Keratinocyte (primary cell): ENCODE measurements around the gene GAPVD1. TPM values are rescaled to one million over a fixed set of nuclear protein-coding genes. Genes with fewer than 3 reads are reported as not detected.

Source experiments
- DNase-seq: peaks from one replicate; pipeline ENCODE4 v3.0.0-alpha.2; 2011; ENCODE audit warnings: low read depth, missing footprints, low spot score
- FAIRE-seq: peaks from 2 replicates; lab custom pipeline; 2011; peaks lifted over from hg19 to GRCh38; lab: Jason Lieb, UNC
- H2AFZ ChIP-seq: 2 replicates; pipeline ENCODE4 v1.6.0; 2012; ENCODE audit warnings: low read length, control low read depth, inconsistent platforms; ENCODE audit not compliant: control insufficient read depth
- H3K27ac ChIP-seq: 2 replicates; pipeline ENCODE4 v1.5.1; 2011; ENCODE audit warnings: low read length; ENCODE audit not compliant: control insufficient read depth, insufficient read depth
- H3K27me3 ChIP-seq: 3 replicates; pipeline ENCODE4 v1.6.0; 2011; ENCODE audit warnings: low read length; ENCODE audit not compliant: control insufficient read depth, insufficient read depth; ENCODE audit errors: extremely low read depth
- H3K36me3 ChIP-seq, 2 experiments: 2 replicates in 1 of 2; 3 replicates in 1 of 2; pipeline ENCODE4 v1.5.1; 2011; ENCODE audit warnings: low read length in 2 of 2, mild to moderate bottlenecking in 1 of 2; ENCODE audit not compliant: control insufficient read depth in 2 of 2, insufficient read depth in 2 of 2; ENCODE audit errors: extremely low read depth in 1 of 2
- H3K4me1 ChIP-seq: 3 replicates; pipeline ENCODE4 v1.5.1; 2011; ENCODE audit warnings: low read length; ENCODE audit not compliant: control insufficient read depth, insufficient read depth; ENCODE audit errors: extremely low read depth
- H3K4me2 ChIP-seq: 3 replicates; pipeline ENCODE4 v1.6.0; 2011; ENCODE audit warnings: low read depth, low read length; ENCODE audit not compliant: control insufficient read depth, insufficient read depth; ENCODE audit errors: extremely low read depth
- H3K4me3 ChIP-seq, 3 experiments: fragments of 200-600 bp in 1 of 3; sonication (generic) in 1 of 3; 2 replicates in 2 of 3; 3 replicates in 1 of 3; pipeline ENCODE4 v1.5.1; 2011 to 2016; ENCODE audit warnings: low read length in 3 of 3, mild to moderate bottlenecking in 3 of 3, control low read depth in 2 of 3, inconsistent platforms in 1 of 3, low read depth in 1 of 3, mixed read lengths in 1 of 3, mixed run types in 1 of 3, moderate library complexity in 1 of 3; ENCODE audit not compliant: control insufficient read depth in 2 of 3, insufficient read depth in 2 of 3; ENCODE audit errors: extremely low read depth in 1 of 3
- H3K79me2 ChIP-seq: 2 replicates; pipeline ENCODE4 v1.6.0; 2012; ENCODE audit warnings: low read length; ENCODE audit not compliant: control insufficient read depth, insufficient read depth
- H3K9ac ChIP-seq: 3 replicates; pipeline ENCODE4 v1.6.0; 2011; ENCODE audit warnings: low read length; ENCODE audit not compliant: control insufficient read depth, insufficient read depth; ENCODE audit errors: extremely low read depth
- H3K9me1 ChIP-seq: 3 replicates; pipeline ENCODE4 v1.6.0; 2011; ENCODE audit warnings: low read length; ENCODE audit not compliant: control insufficient read depth, insufficient read depth; ENCODE audit errors: extremely low read depth
- H3K9me3 ChIP-seq: 2 replicates; pipeline ENCODE4 v1.5.1; 2012; ENCODE audit warnings: low read depth, low read length; ENCODE audit not compliant: control insufficient read depth
- H4K20me1 ChIP-seq: 3 replicates; pipeline ENCODE4 v1.6.0; 2011; ENCODE audit warnings: low read length; ENCODE audit not compliant: control insufficient read depth, insufficient read depth; ENCODE audit errors: extremely low read depth
- EZH2 ChIP-seq: IDR thresholded peaks from one replicate; pipeline ENCODE4 v1.6.1; 2012; ENCODE audit warnings: inconsistent platforms, mild to moderate bottlenecking, low read length, moderate library complexity
- dilution Hi-C: fragments of 300-500 bp; cut with MboI; formaldehyde crosslinking; loops from one replicate; pipeline ENCODE4 v1.7.0; 2020; ENCODE audit warnings: low sequenced_read_pairs; ENCODE audit not compliant: extremely low pct_ligation_motif_present
- polyA plus RNA-seq, 5 experiments: library from polyadenylated mRNA; depleted of rRNA in 3 of 5; stranded (reverse) in 3 of 5; stranded (forward) in 1 of 5; unstranded in 1 of 5; fragments of >200 nt; gene quantifications; 1 replicate in 1 of 5; 2 replicates in 3 of 5; 3 replicates in 1 of 5; pipeline versions ENCODE4 v1.2.1 to v1.2.3, GENCODE V29; 2011 to 2012; ENCODE audit warnings: missing spikeins in 2 of 5, low read depth in 1 of 5, low replicate concordance in 1 of 5
- TF ChIP-seq, protein P1 (sequence below), 3 experiments: IDR thresholded peaks in 1 of 3; conservative IDR thresholded peaks in 1 of 3; optimal IDR thresholded peaks in 1 of 3; 2 replicates in 2 of 3; 3 replicates in 1 of 3; pipeline versions ENCODE3 to v1.5.1; 2011; ENCODE audit warnings: low read length in 3 of 3, mild to moderate bottlenecking in 3 of 3, moderate library complexity in 2 of 3, control low read depth in 1 of 3, inconsistent platforms in 1 of 3; ENCODE audit not compliant: insufficient read depth in 2 of 3; ENCODE audit errors: extremely low read depth in 1 of 3

GAPVD1 gene
- polyA plus RNA-seq, 1 donor (not counting 4 experiments of a cell fraction or from before 2014, with no cell fraction given), result 23.2 TPM

DNA sequence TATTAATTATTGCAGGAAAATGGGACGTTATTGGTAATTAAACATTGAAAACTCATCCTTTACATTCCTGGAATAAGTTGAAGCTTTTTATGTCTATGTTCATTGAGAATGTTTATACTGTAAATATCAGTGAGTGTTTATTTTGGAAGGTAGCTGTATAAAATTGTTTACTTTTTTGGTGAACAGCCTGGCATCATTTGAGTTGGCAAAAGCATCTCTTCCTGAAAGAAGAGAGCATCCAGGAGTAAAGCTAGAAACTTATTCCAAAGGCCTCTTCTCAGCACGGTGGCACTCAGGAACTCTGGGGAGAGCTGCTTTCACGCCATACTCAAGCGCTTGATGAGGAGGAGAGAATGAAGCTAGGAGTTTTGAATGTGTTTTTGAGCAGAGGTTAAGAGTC lies 79.9 kb downstream of the GAPVD1 start:
- Histone ChIP-seq H3K36me3 (peaks cover 11 to 12% of the 10 kb centered on the region in 2 experiments), H3K27me3 (no peaks in the 10 kb centered on the region), H3K4me3 (no peak overlapping the region), H3K4me2 (no peak overlapping the region), H3K79me2 (no peaks in the 10 kb centered on the region), H3K9me1 (no peaks in the 10 kb centered on the region), H3K4me1 (no peaks in the 10 kb centered on the region), H3K27ac (no peak overlapping the region), H4K20me1 (no peaks in the 10 kb centered on the region), H2AFZ (no peak overlapping the region), H3K9ac (no peak overlapping the region), H3K9me3 (no peaks in the 10 kb centered on the region)
- dilution Hi-C loops, result no loop called here
- DNase-seq, result no peak
- TF ChIP-seq, protein P1, sequence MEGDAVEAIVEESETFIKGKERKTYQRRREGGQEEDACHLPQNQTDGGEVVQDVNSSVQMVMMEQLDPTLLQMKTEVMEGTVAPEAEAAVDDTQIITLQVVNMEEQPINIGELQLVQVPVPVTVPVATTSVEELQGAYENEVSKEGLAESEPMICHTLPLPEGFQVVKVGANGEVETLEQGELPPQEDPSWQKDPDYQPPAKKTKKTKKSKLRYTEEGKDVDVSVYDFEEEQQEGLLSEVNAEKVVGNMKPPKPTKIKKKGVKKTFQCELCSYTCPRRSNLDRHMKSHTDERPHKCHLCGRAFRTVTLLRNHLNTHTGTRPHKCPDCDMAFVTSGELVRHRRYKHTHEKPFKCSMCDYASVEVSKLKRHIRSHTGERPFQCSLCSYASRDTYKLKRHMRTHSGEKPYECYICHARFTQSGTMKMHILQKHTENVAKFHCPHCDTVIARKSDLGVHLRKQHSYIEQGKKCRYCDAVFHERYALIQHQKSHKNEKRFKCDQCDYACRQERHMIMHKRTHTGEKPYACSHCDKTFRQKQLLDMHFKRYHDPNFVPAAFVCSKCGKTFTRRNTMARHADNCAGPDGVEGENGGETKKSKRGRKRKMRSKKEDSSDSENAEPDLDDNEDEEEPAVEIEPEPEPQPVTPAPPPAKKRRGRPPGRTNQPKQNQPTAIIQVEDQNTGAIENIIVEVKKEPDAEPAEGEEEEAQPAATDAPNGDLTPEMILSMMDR (optimal IDR thresholded peaks at IDR 0.05 in 1 of 3, IDR thresholded peaks at IDR 0.05 in 1 of 3, conservative IDR thresholded peaks at IDR 0.05 in 1 of 3; ENCODE audit: extremely low read depth in 1 of 3, insufficient read depth in 2 of 3, low read length in 3 of 3), result no peak
- no peak for TF ChIP-seq EZH2
- FAIRE-seq, result no peak

DNA sequence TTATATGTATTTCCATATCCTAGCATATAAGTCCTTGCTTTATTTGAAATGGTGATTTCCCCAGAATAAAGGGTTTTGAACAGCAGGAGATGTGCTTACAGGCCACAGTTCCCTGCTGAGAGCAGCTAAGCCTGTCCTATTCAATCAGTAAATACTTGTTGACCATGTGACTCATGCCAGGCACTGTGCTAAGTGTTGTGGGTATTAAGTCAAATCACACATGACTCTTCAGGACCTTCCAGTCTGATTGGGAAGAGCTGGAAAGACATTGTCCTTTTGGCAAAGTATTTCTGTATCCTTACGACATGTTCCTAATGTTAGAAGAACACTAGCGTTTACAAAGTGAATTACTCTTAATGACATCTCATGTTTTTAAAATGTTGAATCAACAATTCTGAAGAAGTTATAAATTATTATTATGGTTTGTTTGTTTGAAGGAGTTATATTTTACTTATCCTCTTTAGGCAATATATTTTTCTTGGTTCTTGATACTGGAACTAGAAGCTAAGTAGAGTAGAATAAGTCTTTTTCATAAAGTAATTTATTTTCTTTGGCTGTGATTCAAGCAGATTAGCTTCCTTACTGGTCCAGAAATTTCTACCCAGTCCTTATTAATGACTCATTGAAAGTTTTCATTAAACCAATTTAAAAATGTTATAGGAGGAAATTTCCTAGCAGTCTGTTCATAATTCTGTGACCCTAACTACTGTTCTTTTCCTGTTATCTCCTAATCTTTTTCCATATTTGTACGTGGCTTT lies 82.1 kb downstream of the GAPVD1 start:
- no peak for FAIRE-seq
- peaks cover 8 to 17% of the 10 kb centered on the region in 2 experiments for H3K36me3 ChIP-seq

More for the DNA sequence above, 82.1 kb downstream of the GAPVD1 start:
- Histone ChIP-seq H3K9ac (no peak overlapping the region), H4K20me1 (no peaks in the 10 kb centered on the region), H3K9me1 (no peaks in the 10 kb centered on the region), H3K4me1 (no peaks in the 10 kb centered on the region), H3K27me3 (no peaks in the 10 kb centered on the region), H3K4me2 (no peak overlapping the region), H3K27ac (no peak overlapping the region), H3K9me3 (no peaks in the 10 kb centered on the region), H3K79me2 (no peaks in the 10 kb centered on the region), H3K4me3 (no peak overlapping the region), H2AFZ (no peak overlapping the region)
- TF ChIP-seq, protein P1 (optimal IDR thresholded peaks at IDR 0.05 in 1 of 3, IDR thresholded peaks at IDR 0.05 in 1 of 3, conservative IDR thresholded peaks at IDR 0.05 in 1 of 3; ENCODE audit: extremely low read depth in 1 of 3, insufficient read depth in 2 of 3, low read length in 3 of 3), result no peak
- TF ChIP-seq EZH2, result no peak
- DNase-seq, result no peak
- dilution Hi-C loops, result no loop called here
